GM19455 (cell line): ENCODE results near the gene NUDCD2.
A peak's percentile ranks its signal among the peaks of the same experiment; 100 is the strongest.

ENCODE experiments used
- ATAC-seq: cut with Tn5 transposase; IDR thresholded peaks from one replicate; pipeline ENCODE4 v1.9.1; 2021; ENCODE audit not compliant: unreplicated experiment

NUDCD2 gene, protein sequence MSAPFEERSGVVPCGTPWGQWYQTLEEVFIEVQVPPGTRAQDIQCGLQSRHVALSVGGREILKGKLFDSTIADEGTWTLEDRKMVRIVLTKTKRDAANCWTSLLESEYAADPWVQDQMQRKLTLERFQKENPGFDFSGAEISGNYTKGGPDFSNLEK

GRCh38 chr5:163459819-163460561, at the start of gene NUDCD2:
TSS of gene NUDCD2 (minus strand) at chr5:163460102. CDS start at chr5:163460050, 52 bp downstream.
- peak; percentile 74 for ATAC-seq

- no peak for ATAC-seq
Measured at GRCh38 chr5:163509291-163509951, 49.5 kb upstream of the NUDCD2 start.

GRCh38 chr5:163508753-163509152, 48.9 kb upstream of the NUDCD2 start:
- no peak for ATAC-seq

GRCh38 chr5:163506726-163507125, 46.8 kb upstream of the NUDCD2 start:
- no peak for ATAC-seq

DNA sequence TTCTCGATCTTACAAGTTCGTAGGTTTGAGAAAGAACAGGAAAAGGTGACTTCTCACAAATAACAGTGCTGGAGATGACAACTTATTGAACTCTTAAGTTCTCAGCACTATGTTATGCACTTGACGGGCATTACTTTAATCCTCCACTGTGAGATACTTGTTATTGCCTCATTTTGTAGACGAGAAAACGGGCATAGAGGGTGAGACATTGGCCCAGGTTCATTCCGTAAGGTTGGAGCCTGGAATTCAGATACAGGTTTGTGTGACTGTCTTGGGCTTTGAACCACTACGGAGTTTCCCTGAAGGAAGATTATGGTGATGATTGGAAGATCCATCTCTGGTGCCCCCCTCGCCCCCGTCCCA, 46.2 kb upstream of the NUDCD2 start:
- ATAC-seq, result peak; percentile 14

DNA sequence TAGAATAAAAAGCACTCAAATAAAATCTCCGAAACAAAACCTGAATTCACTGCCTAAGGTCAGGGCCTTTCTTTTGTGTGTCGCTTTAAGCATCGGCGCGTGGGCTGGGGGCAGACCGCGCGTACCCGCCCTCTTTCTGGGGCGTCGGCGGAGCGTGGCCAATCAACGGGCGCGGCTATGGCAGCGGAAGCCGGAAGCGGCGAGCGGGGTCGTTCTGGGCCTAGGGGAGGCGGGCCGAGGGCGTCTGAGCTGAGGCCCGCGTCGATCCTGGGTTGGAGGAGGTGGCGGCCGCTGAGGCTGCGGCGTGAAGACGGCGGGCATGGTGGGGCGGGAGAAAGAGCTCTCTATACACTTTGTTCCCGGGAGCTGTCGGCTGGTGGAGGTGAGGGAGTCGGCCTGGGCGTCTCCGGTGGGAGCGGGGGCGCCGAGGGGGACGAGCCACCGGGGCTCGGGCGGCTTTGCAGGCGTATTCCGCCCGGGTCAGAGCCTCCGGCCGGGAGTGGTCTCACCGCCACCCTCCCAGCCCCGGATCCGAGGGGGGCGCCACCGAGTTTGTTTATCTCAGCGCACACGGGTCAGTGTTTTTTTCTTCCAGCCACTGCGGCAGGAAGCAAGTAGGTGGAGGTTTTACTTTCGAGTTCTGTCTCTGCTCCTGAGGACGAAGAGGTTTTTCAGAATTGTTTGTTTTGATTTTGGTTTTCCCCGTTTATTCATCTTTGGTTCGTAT, 45.6 kb upstream of the NUDCD2 start, which contains the start of gene MAT2B:
TSS of gene MAT2B (plus strand) at position 252 of the 727 bp plus-strand sequence. CDS start at position 320, 68 bp downstream.
- ATAC-seq, result peak; percentile 89

GRCh38 chr5:163505049-163505367, 45.1 kb upstream of the NUDCD2 start:
- no peak for ATAC-seq

DNA sequence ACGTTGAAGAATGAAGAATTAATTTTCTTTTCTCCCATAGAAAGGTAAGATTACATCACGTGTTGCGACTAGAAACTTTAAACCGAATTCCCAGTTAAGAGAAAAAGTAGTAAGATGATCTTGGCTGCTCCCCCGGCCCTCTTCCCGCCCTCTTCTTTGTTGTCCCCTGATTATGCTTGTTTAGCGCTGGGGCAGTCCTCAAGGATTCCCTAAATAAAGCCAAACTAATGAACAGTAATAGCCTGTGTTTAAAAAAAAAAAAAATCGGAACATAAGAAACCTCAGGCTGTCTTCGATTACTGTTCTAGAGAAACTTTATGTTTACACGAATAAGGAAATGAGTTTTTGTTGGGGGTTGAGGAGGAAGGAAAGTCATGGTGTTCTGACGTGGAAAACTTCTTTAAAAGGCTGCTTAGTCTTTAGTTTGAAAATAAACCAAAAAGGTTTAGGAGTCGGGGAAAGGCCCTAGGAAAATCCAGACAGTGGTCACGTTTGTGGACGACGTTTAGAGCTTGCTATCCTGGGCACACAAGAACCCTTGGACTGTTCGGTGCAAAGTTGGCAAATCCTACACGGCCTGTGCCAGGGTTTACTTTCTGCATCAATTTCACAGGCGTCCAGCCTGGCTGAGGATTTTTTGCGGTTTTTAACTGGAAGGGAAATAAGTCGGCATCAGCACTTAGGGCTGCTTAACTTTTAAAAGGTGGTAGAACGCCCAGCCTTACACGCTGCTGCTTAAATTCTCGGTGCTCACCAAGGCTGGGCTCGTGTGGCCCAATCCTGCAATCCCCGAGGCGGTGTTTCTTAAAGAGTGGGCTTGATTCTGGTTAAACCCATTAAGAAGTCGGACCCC, 44.4 kb upstream of the NUDCD2 start:
- ATAC-seq, result no peak

DNA sequence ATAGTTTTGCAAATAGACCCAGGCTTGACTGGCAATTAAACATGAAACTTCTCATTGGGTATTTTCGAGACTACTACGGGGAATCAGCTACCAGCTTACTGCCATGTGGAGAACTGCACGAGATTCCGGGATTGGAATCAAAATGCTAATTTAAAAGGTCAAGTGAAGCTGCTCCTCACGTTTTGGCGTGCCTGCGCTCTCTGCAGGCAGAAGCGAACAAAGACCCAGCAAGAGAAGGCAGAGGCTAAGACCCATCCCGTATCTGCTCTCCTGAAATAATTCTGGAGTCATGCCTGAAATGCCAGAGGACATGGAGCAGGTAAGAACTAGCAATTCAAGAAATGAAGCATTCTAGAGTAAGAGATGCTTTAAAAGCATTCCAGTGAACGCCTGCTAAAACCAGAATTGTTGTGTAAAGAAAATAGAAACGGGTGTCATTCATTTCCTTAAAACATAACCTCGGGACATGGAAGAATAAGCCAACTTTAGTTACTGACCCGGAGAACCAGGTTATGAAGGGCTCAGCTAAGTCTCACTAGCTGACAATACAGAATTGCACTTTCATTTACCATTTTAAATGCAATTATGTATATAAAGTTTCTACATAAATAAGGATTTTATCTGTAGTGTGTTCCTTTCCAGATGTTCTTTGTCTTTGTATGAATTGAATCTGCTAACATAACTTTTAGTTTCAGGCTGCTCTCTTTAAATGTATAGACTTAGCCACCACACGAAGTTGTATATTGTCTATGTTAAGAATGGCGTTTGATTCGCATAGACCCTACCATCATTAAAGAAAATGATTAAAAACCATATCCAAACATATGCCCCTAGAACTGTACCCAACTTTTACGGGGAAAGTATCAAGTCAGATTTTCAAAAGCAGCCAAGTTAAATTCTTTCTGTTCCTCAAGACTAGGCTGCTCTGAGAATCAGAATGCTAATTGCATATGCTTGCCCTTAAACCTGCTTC, 43.5 kb upstream of the NUDCD2 start:
- ATAC-seq, result no peak

DNA sequence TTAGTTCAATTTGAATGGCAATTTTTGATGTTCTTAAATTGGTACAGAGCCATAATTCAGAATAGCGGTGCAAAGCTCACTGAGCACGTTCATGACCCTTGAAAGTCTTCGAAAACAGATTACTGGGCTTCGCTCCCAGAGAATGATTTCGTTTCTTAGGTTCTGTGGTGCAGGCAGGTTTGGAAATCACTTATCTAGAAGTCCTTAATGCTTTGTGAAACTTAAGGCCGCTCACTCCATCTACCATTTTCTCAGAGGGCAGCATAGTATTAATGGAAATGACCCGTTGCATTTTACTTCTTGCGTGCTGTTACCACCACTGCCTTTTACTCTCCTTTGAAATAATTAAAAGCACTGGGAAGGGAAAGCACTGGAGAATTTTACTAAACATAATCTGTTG, 42.6 kb upstream of the NUDCD2 start:
- ATAC-seq, result no peak

GRCh38 chr5:163498886-163499285, 39.0 kb upstream of the NUDCD2 start:
- ATAC-seq, result no peak

DNA sequence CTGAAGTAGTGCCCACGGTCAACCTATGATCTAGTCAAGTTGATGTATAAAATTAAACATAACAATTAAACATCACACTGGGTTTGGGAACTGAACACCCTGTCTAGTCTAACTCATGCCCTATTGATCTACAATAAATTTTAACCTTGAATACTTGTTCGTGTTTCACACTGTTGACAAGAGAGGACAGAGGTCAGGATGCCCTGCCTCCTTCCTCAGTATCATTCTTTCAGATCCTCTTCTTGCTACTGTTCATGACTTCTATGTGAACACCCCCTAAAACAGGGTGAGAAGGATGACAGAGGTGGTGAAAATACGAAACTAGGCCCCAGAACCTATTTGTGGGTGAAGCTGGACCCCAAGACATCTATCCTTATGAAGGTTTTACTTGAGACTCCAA, 37.4 kb upstream of the NUDCD2 start:
- ATAC-seq, result no peak

DNA sequence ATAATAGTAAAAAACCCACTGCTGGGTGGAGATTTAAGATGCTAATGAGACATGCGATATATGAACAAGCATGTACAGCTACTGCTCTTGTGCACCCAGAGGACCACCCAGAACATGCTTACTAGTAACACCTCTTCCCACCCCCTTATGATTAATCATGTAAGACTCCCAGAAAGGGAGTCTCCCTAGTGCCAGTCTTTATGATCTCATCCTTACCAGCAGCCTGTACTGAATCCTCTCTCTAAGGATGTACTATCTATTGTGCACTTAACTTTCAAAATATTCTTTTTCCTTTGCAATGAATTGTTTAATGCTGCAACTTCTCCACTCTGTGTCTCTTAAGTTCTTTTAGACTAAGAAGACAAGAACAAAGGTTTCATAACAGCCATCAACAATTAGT, 36.4 kb upstream of the NUDCD2 start:
- no peak for ATAC-seq

GRCh38 chr5:163489745-163490075, 29.8 kb upstream of the NUDCD2 start:
- no peak for ATAC-seq

DNA sequence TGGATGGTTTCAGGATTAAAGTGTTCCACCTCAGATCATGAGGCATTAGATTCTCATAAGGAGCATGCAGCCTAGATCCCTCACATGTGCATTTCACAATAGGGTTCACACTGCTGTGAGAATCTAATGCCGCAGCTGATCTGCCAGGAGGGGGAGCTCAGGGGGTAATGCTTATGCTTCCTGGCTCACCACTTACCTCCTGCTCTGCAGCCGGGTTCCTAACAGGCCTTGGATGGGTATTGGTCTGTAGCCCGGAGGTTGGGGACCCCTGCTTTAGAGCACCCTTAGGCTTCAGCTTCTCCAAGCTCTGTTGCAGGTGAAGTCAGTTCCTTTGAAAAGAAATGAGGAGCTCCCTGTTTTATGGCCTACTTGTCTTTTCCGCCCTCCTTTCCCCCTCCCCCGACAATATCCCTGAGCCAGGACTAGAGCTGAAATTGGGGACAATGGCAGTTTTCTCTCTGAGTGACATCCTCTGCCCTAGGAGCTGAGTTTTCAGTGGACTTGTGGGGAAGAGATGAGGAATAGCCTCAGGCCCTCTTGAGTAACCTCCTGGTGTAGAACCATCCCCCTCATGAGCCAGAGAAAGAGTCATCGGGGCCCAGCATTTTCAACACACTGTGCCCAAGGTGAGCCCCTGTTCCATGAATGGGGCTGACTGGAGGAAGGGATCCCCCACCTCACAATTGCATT, 29.3 kb upstream of the NUDCD2 start:
- no peak for ATAC-seq

DNA sequence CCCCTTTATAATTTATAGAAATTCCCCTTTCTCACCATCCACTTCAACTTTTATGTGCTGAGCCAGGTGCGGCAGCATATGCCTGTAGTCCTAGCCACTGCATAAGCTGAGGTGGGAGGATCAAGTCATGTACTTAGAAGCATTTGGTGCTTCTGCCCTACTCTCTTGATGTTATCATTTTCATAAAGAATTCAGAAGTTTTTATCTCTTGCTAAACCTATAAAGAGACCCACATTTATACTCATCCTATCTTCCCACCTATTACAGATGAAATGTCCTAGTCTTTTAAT, 19.0 kb upstream of the NUDCD2 start:
- ATAC-seq, result no peak

GRCh38 chr5:163478126-163478981, 18.5 kb upstream of the NUDCD2 start:
- no peak for ATAC-seq

DNA sequence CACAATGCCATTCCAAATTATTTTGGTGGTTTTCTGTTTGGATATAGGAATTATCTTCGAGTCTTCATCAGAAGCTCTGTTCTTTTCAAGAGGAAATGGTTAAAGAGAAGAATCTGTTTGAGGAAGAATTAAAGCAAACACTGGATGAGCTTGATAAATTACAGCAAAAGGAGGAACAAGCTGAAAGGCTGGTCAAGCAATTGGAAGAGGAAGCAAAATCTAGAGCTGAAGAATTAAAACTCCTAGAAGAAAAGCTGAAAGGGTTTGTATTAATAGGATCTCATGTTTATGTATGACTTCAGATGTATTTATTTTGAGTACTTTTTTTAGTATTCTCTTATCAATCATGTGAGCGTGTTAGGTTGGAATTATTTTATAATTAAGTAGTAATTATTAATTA, 15.5 kb upstream of the NUDCD2 start:
- no peak for ATAC-seq
